Measurements from ENCODE around the gene HSD11B1. TPM values are rescaled to one million over a fixed set of nuclear protein-coding genes. Genes with fewer than 3 reads are reported as not detected.

The HSD11B1 gene
- total RNA-seq, 4 donors from 2014 or later, result 37.1 to 166 (median 55.9) TPM

DNA sequence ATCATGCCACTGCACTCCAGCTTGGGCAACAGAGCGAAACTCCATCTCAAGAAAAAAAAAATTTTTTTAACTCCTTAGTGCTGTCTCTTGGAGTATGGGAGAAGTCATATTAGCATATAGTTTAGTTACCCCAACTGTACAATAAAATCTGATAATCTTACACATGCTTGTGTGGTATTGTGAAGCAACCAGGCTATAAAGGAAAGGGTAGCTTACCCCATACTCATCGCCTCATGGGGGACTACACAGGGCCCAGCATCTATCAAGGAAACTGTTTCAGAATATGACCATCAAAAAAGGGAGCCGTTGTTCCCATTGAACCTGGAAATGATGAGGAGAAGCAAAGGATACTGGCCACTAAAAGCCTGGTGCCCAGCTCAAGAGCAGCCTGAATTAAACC lies 48.2 kb downstream of the HSD11B1 start:
- DNase-seq (ENCODE audit: low spot score in 2 of 2), result no peak
- 88 to 94% methylated on average over 3 of the region's 3 CpGs for WGBS, 2 donors
- intact Hi-C loops (cut with DNase I; ENCODE audit: low total_unique reads), result no loop called here
- no peak overlapping the region for H3K4me3 ChIP-seq (ENCODE audit: low read depth, poor library complexity, severe bottlenecking)
- no peak for TF ChIP-seq POLR2A (IDR thresholded peaks at IDR 0.05)
- TF ChIP-seq, protein P1, sequence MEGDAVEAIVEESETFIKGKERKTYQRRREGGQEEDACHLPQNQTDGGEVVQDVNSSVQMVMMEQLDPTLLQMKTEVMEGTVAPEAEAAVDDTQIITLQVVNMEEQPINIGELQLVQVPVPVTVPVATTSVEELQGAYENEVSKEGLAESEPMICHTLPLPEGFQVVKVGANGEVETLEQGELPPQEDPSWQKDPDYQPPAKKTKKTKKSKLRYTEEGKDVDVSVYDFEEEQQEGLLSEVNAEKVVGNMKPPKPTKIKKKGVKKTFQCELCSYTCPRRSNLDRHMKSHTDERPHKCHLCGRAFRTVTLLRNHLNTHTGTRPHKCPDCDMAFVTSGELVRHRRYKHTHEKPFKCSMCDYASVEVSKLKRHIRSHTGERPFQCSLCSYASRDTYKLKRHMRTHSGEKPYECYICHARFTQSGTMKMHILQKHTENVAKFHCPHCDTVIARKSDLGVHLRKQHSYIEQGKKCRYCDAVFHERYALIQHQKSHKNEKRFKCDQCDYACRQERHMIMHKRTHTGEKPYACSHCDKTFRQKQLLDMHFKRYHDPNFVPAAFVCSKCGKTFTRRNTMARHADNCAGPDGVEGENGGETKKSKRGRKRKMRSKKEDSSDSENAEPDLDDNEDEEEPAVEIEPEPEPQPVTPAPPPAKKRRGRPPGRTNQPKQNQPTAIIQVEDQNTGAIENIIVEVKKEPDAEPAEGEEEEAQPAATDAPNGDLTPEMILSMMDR (IDR thresholded peaks at IDR 0.05), result no peak

DNA sequence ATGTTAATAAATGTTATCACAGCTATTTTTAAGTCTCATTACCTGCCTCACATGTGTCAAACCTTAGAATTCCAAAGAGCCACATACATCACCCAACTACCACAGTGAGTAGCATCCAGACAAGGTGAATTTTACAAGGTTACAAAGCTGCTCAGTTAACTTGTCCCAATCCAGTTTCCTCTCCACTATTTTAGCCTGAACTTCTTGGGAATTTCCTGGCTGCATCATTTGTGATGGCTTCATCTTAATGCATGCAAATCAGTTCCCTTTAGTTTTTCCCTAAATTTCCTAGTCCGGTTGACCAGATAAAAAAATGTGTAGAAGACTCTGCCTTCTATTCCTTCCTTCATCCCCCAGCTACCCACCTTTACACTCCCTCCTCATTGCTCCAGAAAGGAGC lies 50.6 kb downstream of the HSD11B1 start:
- intact Hi-C loops (cut with DNase I; ENCODE audit: low total_unique reads), result no loop called here
- DNase-seq (ENCODE audit: low spot score in 2 of 2), result no peak
- 82 to 83% methylated on average over 1 of the region's 1 CpG for WGBS, 2 donors
- no peak overlapping the region for H3K4me3 ChIP-seq (ENCODE audit: low read depth, poor library complexity, severe bottlenecking)
- TF ChIP-seq, protein P1 (IDR thresholded peaks at IDR 0.05), result no peak
- no peak for TF ChIP-seq POLR2A (IDR thresholded peaks at IDR 0.05)

DNA sequence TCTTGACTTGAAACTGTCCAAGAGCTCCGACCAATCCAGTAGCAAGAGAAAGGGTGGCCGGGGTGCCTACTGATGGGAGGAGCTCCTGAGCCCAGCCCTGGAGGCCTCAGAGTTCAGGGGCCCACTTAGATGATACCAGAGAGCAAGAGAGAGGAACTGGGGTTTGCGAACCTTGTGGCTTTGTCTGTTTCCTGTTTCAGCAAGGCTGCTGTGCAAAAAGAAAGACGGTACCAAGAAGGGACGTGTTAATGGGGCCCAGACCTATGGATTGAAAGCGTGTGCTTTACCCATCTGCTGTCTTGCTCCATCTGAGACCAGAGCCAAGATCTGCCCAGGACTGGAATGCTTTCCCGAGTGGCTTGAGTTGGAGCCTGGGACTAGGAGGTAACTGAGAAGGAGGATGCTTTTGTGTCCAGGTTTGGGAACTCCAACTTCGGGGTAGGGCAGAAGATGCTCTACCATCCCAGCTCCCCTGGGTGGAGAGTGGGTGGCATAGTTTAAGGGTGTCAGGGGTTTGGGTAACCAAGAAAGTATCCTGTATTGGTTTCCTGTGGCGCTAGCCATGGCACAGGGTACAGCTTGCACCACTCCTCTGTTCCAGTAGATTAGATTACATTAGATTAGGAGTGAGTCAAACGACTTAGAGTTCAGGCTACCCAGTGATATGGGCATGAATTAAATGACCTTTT lies 51.4 kb downstream of the HSD11B1 start, which contains the start of gene TRAF3IP3:
Gene TRAF3IP3 (plus strand): TSS at position 128 of the 689 bp plus-strand sequence. CDS start 3,987 bp downstream, outside the sequence.
- TF ChIP-seq POLR2A (IDR thresholded peaks at IDR 0.05), result no peak
- TF ChIP-seq, protein P1 (IDR thresholded peaks at IDR 0.05), result no peak
- intact Hi-C loops (cut with DNase I; ENCODE audit: low total_unique reads), result no loop called here
- peak in 1 of 2 donors; percentile 40 for DNase-seq (ENCODE audit: low spot score in 2 of 2)
- no peak within 1 kb of the TSS for H3K4me3 ChIP-seq (ENCODE audit: low read depth, poor library complexity, severe bottlenecking)
- WGBS, 2 donors, result 60 to 70% methylated on average over 10 of the region's 10 CpGs

DNA sequence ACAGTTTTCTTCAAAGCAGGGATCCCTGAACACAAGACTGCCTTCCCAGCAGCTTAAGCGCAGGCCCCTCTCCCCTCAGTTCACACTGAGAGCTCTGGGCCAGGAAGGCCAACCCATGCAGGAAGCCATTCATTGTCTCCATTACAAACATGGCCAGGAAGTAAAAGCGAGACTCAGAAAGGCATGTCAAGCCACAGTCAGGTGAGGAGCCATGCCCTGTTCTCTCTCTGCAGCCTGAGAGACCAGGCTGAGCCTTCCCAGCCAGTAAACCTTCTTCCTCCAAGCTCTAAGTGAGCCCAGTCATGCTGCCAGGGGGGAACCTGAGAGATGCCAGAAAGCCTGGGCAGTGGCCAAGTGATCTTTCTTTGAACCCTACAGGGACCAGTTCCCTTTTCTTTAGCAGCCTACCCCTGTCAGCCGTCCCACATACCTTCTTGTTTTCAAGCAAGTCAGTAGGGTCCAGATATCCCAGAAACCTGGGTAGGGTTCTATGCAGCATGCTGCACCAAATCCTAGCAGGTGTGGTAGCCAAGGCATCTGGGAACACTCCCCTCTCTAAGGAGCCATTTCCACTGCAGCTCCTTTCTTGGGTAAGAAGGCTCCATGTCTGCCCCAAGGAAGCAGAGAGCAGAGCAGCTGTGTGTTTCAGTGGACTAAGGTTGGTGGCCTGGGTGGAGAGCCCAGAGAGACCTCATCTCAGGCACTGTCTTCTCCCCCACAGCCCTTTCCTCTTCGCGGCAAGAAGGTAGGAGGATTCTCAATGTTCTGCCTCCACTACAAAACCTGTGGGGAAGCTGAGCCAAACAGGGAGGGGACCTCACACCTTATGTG lies 52.2 kb downstream of the HSD11B1 start:
- TF ChIP-seq POLR2A (IDR thresholded peaks at IDR 0.05), result no peak
- TF ChIP-seq, protein P1 (IDR thresholded peaks at IDR 0.05), result no peak
- DNase-seq (ENCODE audit: low spot score in 2 of 2), result no peak
- intact Hi-C loops (cut with DNase I; ENCODE audit: low total_unique reads), result no loop called here
- 72 to 84% methylated on average over 5 of the region's 5 CpGs for WGBS, 2 donors
- H3K4me3 ChIP-seq (ENCODE audit: low read depth, poor library complexity, severe bottlenecking), result no peak overlapping the region

DNA sequence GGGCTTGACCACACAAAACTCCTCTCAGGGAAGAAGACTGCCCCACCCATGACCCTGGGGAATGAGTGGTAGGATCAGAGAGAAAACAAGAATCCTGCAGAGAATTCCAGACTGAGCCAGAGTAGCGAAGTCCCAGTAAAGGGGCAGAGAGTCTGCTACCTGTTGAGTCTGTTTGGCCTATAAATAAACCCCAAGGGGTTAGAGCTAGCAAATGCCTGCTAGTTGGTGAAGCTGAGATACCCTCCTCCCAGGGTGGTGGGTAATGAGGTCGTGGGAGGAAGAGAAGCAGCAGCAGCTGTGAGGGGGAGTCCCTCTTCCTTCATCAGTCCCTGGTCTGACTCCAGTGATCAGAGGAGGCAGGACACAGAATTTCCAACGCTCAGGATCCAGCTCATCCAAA lies 53.8 kb downstream of the HSD11B1 start:
- intact Hi-C loops (cut with DNase I; ENCODE audit: low total_unique reads), result no loop called here
- H3K4me3 ChIP-seq (ENCODE audit: low read depth, poor library complexity, severe bottlenecking), result no peak overlapping the region
- 71 to 72% methylated on average over 3 of the region's 3 CpGs for WGBS, 2 donors
- TF ChIP-seq, protein P1 (IDR thresholded peaks at IDR 0.05), result no peak
- TF ChIP-seq POLR2A (IDR thresholded peaks at IDR 0.05), result no peak
- no peak for DNase-seq (ENCODE audit: low spot score in 2 of 2)

Data from lower leg skin (tissue), 4 donors.